Adipose tissue (tissue), 3 donors: ENCODE data around the gene ST3GAL2. TPM values are rescaled to one million over a fixed set of nuclear protein-coding genes. Genes with fewer than 3 reads are reported as not detected.
A peak's percentile ranks its signal among the peaks of the same experiment; 100 is the strongest.

Experiments used
- H3K27ac ChIP-seq: one replicate; pipeline ENCODE4 v1.5.1; 2013; ENCODE audit warnings: low read depth, low read length
- WGBS, 3 donors: extraction: QIAGEN DNeasy Blood & Tissue Kit; methylation state at CpG; one replicate each; pipeline ENCODE4 v1.1.7; 2013; 5-methylcytosine and 5-hydroxymethylcytosine counted together
- polyA plus RNA-seq, 3 donors: library from polyadenylated mRNA; stranded (reverse); fragments of 200-250 nt; gene quantifications; one replicate each; pipeline ENCODE4 v1.2.3, GENCODE V29; 2013
- donor health status: healthy with polysubstance abuse.
- donor health status: Bipolar disorder and iron deficiency.
- donor health status: healthy.

ST3GAL2 gene
- polyA plus RNA-seq, 3 donors: 3.3 to 11.9 (median 10.5) TPM

DNA sequence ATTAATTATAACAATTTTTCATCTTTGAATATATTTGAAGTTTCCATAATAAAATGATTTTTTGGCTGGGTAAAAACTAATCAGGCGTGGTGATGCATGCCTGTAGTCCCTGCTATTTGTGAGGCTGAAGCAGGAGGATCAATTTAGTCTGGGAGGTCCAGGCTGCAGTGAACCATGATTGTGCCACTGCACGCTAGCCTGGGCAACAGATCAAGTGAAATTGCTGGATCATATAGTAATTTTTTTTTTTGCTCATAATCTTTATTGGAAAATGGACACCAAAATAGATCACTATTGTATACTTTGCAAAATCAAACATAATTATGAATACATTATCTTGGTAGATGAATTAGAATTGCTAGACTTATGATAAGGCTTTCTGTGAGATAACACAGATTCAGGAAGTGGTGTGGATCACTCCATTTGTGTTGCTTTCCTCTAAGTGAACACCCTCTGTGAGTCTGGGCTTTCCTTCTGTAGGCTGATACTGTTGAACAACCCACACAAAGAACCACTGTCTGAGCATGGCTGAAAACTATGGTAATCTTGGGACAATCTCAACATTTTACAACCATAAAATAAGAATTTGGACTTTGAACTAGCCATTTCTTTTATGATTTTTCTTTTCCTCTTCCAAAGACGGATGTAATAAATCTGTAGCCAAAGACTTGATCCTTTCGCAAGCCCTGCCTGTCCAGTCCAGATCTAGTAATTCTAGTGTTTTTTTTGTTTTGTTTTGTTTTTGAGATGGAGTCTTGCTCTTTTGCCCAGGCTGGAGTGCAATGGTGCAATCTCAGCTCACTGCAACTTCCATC is 5.6 kb upstream of the ST3GAL2 start:
- no peak overlapping the region for H3K27ac ChIP-seq
- WGBS, 3 donors: 68 to 83% (median 75%) methylated on average over 4 of the region's 4 CpGs

DNA sequence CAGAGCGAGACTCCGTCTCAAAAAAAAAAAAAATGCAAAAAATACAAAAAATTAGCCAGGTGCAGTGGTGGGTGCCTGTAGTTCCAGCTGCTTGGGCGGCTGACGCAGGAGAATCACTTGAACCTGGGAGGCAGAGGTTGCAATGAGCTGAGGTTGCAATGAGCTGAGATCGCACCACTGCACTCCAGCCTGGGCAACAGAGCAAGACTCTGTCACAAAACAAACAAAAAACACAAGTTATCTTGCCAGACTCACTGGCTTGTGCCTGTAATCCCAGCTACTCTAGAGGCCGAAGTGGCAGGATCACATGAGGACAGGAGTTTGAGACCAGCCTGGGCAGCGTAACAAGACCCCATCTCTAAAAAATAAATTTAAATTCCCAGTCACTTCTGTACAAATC is 3.4 kb upstream of the ST3GAL2 start:
- no peak overlapping the region for H3K27ac ChIP-seq
- WGBS, 3 donors: 85 to 98% (median 97%) methylated on average over 7 of the region's 7 CpGs

DNA sequence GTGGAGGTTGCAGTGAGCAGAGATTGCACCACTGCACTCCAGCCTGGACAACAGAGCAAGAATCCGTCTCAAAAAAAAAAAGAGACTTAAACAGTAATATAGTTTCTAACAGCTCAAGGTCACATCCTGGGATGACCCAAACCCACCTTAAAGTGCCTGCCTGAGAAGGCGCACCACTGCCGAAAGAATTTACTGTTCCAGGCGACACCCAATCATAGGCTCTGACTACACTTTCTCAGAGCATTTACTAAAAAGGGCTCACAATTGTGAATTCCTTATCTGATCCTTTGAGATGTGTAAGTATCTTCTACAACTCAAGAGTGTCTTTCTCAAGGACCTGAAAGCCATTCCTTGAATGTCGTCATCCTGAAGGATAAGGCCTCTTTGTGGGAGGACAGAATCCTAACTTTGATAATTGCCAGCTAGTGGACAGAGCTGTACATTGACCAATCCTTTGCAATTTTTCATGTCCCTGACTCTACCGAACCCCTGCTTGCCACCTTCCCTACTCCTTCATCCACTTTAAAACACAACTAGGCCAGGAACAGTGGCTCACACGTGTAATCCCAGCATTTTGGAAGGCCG is 2.6 kb upstream of the ST3GAL2 start:
- WGBS, 3 donors: 88 to 90% (median 89%) methylated on average over 8 of the region's 8 CpGs

DNA sequence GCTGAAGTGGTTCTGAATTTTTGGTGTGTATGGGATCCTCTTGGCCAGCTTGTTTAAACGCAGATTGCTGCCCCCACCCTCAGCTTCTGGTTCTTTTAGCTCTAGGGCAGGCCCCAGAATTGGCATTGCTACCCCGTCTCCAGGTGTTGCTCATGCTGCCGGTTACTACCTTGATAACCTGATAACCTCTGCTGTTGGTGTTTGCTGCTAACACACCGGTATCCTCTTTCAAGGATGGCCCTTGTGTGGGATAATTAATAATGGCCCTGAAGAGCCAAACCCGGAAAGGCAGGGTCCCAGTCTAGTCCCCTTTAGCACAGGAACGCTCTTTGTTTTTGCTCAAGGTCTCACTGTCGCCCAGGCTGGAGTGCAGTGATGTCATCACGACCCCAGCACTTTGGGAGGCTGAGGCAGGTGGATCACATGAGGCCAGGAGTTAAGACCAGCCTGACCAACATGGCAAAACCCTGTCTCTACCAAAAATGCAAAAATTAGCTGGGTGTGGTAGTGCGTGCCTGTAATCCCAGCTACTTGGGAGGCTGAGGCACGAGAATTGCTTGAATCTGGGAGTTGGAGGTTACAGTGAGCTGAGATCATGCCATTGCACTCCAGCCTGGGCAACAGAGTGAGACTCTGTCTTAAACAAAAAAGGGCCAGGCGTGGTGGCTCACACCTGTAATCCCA is 1.3 kb upstream of the ST3GAL2 start:
- no peak overlapping the region for H3K27ac ChIP-seq
- 68 to 84% (median 83%) methylated on average over 11 of the region's 11 CpGs for WGBS, 3 donors

More for the DNA sequence above, 2.6 kb upstream of the ST3GAL2 start:
- H3K27ac ChIP-seq: no peak overlapping the region

DNA sequence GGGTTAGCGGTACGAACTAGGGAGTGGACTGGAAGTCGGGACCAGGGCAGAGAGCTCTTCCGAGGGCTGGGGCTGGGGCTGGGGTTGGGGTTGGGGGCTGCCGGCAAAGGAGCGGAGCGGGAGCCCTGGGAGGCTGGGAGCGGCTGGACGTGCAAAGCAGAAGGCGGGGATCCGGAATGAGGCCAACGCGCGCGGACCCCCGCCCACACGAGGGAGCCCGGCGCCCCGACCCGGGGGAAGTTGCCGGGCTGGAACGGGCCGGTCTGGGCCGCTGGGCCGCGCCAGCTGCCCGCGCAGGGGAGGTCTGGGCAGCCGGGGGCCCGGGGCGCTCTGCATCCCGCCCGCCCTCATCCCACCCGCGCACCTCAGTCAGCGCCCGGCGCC is 323 bp downstream of the ST3GAL2 start:
- H3K27ac ChIP-seq: no peak overlapping the region
- WGBS, 3 donors: 0 to 1% (median 0%) methylated on average over 16 to 39 of the region's 39 CpGs

DNA sequence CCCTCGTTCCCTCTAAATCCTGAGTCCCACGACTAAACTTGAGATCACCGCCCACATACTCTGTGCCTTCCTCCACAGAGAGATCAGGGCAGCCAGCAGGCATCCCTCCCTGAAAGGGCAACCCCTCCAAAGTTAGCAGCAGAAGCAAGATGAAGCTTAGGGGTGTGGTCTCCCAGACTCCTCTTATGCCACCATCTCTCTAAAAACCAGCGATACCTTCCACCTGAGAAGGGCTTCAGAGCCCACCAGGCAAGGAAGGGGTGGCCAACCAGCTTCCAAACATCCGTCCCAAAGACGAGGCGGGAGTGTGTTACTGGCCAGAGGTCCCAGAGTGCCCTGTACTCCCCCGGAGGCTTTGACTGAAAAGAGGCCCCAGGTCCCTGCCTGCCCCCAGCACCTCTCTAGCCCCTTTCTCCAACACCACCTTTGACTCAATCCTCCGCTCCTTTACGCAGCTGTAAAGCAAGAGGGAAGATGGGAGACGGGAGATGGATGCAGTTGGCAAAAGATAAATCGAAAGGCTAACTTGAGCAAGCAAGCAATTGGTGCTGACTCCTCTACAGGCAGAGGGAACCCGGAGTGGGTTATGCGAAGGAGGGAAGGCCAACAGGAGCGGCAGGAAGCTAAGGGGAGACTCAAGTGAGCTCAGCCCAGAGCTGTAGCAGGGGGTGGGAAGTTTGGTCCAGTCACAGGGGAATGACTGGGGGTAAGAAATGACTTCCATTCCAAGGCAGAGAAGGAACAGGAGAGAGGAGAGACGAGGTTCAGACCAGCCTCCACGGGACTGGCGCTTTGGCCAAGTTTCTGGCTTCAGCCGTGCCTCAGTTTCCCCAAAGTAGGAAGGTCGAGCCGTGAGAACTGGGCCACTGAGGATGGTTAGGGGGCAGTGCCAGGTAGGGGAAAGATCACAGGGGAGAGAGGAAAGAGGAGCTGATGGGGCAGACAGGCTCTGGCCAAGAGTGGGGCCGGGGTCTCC is 1.0 kb downstream of the ST3GAL2 start:
- 11 to 36% (median 12%) methylated on average over 22 of the region's 22 CpGs for WGBS, 3 donors
- no peak overlapping the region for H3K27ac ChIP-seq

DNA sequence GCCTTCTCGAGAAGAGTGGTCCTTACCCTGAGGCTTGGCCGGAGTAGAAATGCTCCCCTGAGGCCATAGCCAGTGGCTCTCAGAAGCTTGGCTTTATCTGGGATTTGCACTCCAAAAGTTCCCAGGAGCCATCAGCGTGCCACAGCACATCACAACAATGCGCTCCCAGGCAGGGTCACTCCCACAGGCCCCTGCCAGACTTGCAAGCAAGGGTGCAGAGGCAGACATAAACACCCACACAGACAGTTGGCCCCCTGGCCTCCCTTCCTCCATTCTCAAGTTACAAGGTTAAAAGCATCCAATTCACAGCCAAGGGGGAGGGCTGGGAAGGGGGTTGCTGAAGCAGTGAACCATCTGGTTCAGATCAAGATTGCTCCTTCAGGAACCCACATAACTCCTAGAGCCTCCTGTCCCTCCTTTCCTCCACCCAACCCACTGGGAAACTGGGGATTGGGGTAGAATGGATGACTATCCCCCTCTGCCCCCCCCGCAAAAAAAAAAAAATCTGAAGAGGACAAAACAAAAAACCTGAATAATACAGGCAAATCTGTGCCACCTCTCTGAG is 1.8 kb downstream of the ST3GAL2 start:
- 43 to 64% (median 53%) methylated on average over 5 of the region's 5 CpGs for WGBS, 3 donors
- no peak overlapping the region for H3K27ac ChIP-seq

DNA sequence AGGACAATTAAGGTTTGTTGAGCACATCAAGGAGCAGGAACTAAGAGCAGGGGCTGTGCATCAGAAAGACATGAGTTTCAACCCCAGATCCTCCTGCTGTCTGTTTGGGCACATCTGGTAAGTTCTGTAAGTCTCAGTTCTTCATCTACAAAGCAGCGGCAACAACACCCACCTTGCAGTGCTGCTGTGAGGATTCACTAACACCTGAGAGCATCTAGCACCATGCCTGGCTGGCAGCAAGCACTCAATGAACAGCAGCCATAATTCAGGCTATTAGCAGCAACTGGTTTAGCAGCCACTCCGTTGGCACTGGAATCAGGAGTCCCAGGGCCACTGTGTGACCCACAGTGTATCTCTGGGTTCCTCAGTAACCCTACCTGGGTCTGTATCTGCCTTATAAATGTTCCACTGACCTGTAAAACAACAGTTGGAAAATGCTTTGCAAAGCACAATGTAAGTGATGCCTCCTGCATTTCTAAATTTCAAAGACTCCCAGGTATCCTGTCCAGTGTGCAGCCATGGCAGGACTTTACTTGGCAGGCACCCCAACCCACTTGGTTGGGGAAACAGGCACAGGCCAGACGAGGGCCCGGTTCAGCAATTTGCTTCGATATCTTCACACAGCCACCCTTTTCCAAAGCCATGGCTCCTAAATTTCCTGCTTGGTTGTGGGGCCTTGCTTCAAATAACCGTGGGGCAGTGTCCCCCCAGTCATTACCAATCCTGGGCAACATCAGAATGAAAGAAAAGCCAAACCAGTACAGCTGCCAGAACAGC is 4.2 kb downstream of the ST3GAL2 start:
- 77 to 90% (median 89%) methylated on average over 6 of the region's 6 CpGs for WGBS, 3 donors

DNA sequence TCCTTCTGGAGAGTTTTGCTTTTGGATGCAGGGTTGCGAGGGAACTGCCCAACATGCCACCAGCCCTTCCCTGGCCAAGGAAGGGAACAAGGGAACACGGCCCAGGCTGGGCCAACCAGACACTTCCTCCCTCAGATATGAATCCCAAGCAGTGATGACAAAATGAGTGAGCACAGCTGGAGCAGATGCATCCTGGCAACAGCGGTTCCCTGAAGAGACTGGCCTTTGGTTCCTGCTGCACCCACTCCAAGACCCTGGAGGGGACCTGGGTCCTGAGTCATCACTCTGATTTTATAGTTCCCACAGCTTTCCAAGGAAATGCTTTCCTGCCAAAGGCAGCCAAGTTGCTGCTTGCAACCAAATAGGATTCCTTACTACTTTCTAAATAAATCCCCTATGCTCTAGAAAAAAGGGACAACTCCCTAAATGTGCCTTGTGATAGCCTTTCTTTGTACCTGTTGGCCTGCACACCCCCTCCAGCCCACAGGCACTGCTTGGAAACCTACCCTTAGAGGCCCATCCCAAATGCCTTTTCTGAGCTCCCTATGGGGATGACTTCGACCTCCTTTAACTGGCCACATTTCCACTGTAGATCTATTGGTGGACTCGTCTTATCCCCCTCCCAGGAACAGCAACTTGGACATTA is 5.3 kb downstream of the ST3GAL2 start:
- peak overlapping the region; percentile 4 for H3K27ac ChIP-seq
- WGBS, 3 donors: 30 to 63% (median 37%) methylated on average over 5 of the region's 5 CpGs

More for the DNA sequence above, 4.2 kb downstream of the ST3GAL2 start:
- no peak overlapping the region for H3K27ac ChIP-seq

DNA sequence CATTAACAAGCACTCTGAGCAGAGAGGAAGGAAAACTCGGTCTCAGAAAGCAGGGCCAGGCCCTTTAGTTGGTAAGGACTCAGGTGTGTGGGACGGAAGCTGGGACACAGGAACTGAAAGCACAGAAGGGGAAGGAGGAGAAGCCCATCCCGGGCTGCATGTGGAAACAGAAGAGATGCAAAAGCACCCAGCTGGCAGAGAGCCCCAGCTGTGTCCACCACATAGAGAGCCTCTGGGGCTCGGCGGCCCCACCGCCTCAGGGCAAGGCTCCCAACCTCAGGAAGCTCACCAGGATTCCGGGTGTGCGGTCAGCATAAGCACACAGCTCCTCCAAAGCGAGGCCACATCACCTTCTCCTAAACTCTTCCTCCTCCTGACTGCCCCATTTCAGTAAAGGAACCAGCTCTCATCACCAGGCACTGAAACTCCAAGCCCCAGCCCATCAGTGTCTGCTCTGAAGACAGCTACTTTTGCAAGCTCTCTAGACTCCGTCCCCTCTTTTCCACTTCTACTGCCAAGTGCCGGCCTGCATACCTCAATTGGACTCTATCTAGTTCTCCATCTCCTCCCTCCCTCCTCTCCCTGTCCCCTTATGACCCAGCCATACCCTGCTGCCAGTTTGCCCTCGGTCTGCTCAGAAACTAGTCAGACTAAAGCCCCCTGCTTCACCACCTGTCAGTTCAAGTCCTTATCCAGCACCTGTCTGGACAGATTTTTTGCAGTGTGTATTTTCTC is 6.0 kb downstream of the ST3GAL2 start:
- H3K27ac ChIP-seq: no peak overlapping the region
- WGBS, 3 donors: 36 to 71% (median 36%) methylated on average over 12 of the region's 12 CpGs

DNA sequence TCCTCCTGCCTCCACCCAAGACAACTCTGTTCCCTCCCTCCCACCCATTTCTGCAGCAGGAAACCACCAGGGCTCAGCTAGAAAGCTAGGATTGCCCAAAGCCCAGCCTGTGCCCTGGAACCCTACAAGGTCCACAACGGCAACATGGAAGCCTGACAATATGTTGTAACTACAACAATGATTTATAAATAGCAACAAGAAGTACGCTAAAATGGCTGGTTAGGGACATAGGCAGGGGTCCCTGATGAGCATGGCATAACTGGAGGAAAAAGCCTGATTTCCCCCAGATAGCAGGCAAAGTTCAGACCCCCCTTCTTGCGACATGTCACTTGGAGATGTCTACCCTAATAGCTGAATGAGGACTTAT is 6.6 kb downstream of the ST3GAL2 start:
- H3K27ac ChIP-seq: no peak overlapping the region
- WGBS, 3 donors: 30 to 79% (median 32%) methylated on average over 3 of the region's 3 CpGs

DNA sequence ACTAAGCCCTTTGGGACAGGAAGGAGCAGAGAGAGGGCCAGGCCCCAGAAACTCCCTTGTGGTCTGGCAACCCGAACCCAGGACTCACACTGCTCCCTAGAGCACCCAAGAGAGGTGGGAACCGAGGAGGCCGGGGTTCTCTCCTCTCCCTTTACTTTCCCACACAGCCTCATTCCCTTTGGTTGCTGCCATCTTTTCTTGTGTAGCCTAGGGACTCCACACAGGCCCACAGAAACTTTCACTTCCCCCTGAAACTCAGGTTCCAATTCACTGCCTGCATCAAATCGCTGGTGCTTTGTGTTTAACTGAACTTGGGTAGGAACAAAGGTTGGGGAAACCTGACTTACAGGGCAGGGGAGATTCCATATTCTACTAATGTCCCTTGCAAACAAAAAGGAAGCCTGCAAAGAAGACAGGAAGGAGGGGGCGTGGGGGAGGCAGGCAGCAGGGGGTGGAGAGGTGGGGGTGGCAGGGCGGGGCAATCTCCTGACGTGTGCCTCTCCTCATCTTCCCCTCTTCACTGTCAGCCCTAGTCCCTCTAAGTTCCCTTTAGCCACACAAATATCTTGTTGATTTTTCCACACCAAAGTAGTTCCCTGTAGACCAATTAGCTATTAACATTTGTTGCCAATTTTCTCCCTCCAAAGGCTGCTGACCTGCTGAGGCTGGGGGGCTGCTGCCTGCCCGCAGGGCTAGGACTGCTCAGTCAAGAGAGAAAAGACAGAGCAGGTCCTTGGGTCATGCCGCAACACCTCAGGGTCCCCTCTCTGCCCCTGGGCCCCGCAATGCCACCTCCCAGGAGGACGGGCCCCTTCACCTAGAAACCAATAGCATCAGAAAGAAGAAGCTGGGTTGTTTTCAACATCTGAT is 8.0 kb downstream of the ST3GAL2 start:
- 39 to 61% (median 40%) methylated on average over 11 of the region's 11 CpGs for WGBS, 3 donors
- peak overlapping the region; percentile 76 for H3K27ac ChIP-seq

DNA sequence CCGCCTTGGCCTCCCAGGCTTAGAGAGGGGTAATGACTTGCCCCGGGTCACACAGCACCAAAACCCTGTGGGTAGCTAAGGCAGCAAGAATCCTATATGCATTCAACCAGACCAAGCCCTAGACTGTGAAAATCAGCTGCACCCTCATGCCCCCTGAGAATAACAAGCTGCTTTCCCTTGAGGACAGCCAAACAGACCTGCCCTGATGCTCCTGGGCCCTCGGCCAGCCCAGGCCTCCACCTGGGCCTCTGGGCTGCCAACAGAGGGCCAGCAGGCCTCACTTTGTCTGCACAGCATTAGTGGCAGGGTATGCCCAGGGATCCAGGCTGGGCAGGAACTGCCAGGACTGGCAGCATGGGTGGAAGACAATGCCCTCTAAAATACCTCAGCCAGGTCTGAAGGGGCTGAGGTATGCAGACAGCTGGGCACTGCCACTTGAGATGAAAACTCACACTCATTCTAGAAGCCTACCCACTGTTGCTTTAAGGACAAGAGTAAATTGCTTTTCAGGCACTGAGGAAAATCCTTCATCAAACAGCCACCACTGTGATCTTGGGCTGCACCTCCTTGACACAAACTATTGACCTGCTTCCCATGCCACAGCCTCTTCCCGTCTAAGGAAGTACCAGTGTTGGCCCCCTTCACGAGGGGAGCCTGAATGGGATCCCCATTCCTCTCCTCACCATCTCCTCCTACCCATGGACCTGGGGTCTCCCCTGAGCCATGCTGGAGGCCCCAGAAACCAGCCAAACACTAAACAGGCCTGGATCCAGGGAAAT is 8.8 kb downstream of the ST3GAL2 start:
- H3K27ac ChIP-seq: peak overlapping the region; percentile 76
- WGBS, 3 donors: 65 to 84% (median 69%) methylated on average over 5 of the region's 5 CpGs

DNA sequence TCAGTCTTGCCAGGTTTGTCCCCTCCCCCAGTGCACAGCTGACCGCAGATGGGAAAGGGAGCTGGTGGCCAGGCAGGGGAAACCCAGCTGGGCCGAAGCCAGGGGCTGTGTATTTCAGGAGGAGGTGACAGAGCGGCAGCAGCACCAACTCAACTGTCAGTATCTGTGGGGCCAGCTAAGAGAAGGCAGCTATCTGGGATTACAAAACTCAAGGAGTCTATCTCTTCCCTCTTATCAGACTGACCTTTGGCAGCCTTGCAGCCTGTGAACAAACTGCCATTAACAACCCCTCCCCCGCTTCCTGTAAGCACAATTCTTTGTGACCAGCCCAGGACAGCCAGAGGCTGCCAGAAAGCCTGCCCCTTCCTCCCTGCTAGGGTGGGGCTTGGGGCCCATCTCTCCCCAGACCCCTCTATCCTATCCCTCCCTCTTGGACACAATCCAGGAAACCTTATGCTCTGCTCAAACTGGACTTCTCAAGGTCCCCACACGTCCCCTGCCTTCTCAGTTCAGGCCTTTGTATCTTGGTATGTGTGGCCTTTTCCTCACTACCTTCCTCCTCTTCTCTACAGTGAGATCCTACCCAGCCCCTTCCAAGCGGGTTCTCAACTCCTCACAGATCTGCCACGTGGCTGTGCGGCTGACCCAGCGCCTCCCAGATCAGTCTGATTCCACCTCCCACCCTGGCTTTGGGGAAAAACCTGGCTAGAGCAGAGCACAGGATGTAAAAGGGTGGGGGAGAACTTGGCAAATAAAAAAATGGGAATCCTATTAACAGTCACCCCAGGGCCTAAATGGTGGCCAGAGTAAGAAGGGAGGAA is 10.5 kb downstream of the ST3GAL2 start:
- 4 to 8% (median 5%) methylated on average over 9 of the region's 9 CpGs for WGBS, 3 donors

More for the DNA sequence above, 10.5 kb downstream of the ST3GAL2 start:
- peak overlapping the region; percentile 30 for H3K27ac ChIP-seq
